HCT116 (cell line): ENCODE data around the gene DDX1.

Source experiments
- CEBPB ChIP-seq: IDR thresholded peaks from 2 replicates; pipeline ENCODE4 v1.6.1; 2012; ENCODE audit warnings: low read depth
- CTCF ChIP-seq, 3 experiments: fragments of 200-600 bp in 1 of 3; sonication (generic) in 1 of 3; IDR thresholded peaks in 2 of 3; conservative IDR thresholded peaks in 1 of 3; 2 replicates each; pipeline ENCODE4 v1.5.1; 2012 to 2017; ENCODE audit warnings: low read depth in 2 of 3, low read length in 2 of 3, antibody characterized with exemption in 1 of 3, borderline replicate concordance in 1 of 3, control low read depth in 1 of 3, mild to moderate bottlenecking in 1 of 3, mixed read lengths in 1 of 3, mixed run types in 1 of 3, moderate library complexity in 1 of 3; ENCODE audit not compliant: insufficient read depth in 1 of 3
- EZH2 ChIP-seq: fragments of 200-600 bp; sonication (generic); IDR thresholded peaks from 2 replicates; pipeline ENCODE4 v1.6.1; 2017; ENCODE audit warnings: antibody characterized with exemption, mixed run types
- FOSL1 ChIP-seq: IDR thresholded peaks from 2 replicates; pipeline ENCODE4 v1.6.1; 2012; ENCODE audit warnings: low read depth
- POLR2AphosphoS5 ChIP-seq: IDR thresholded peaks from 2 replicates; pipeline ENCODE4 v1.6.1; 2011; ENCODE audit warnings: mild to moderate bottlenecking, low read depth, low read length, moderate library complexity
- TF ChIP-seq, protein P1 (sequence below): IDR thresholded peaks from 2 replicates; pipeline ENCODE4 v1.6.1; 2012; ENCODE audit warnings: low read depth

GRCh38 chr2:15591373-15591691 lies 336 bp upstream of the DDX1 start:
- TF ChIP-seq CTCF (IDR thresholded peaks at IDR 0.05 in 2 of 3, conservative IDR thresholded peaks at IDR 0.05 in 1 of 3; ENCODE audit: borderline replicate concordance in 1 of 3, insufficient read depth in 1 of 3, low read depth in 2 of 3, low read length in 2 of 3) (no peak), FOSL1 (no peak), CEBPB (no peak), POLR2AphosphoS5 (no peak), EZH2 (no peak)
- TF ChIP-seq, protein P1, sequence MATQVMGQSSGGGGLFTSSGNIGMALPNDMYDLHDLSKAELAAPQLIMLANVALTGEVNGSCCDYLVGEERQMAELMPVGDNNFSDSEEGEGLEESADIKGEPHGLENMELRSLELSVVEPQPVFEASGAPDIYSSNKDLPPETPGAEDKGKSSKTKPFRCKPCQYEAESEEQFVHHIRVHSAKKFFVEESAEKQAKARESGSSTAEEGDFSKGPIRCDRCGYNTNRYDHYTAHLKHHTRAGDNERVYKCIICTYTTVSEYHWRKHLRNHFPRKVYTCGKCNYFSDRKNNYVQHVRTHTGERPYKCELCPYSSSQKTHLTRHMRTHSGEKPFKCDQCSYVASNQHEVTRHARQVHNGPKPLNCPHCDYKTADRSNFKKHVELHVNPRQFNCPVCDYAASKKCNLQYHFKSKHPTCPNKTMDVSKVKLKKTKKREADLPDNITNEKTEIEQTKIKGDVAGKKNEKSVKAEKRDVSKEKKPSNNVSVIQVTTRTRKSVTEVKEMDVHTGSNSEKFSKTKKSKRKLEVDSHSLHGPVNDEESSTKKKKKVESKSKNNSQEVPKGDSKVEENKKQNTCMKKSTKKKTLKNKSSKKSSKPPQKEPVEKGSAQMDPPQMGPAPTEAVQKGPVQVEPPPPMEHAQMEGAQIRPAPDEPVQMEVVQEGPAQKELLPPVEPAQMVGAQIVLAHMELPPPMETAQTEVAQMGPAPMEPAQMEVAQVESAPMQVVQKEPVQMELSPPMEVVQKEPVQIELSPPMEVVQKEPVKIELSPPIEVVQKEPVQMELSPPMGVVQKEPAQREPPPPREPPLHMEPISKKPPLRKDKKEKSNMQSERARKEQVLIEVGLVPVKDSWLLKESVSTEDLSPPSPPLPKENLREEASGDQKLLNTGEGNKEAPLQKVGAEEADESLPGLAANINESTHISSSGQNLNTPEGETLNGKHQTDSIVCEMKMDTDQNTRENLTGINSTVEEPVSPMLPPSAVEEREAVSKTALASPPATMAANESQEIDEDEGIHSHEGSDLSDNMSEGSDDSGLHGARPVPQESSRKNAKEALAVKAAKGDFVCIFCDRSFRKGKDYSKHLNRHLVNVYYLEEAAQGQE: no peak
